ENCODE data around the gene CCDC85A.

GRCh38 chr2:56361844-56362243 is 178.1 kb downstream of the CCDC85A start:
- no peak for TF ChIP-seq POLR2A (IDR thresholded peaks at IDR 0.05)
- TF ChIP-seq CTCF (IDR thresholded peaks at IDR 0.05), result no peak

Measured in esophagus squamous epithelium (tissue), 4 donors.